GM19193 (cell line): ENCODE results near the gene ADGRF3.

ENCODE experiments used
- POLR2A ChIP-seq: IDR thresholded peaks from 4 replicates; pipeline ENCODE4 v1.6.1; 2011; ENCODE audit not compliant: insufficient read depth, insufficient read length; ENCODE audit errors: extremely low read depth

Gene ADGRF3

DNA sequence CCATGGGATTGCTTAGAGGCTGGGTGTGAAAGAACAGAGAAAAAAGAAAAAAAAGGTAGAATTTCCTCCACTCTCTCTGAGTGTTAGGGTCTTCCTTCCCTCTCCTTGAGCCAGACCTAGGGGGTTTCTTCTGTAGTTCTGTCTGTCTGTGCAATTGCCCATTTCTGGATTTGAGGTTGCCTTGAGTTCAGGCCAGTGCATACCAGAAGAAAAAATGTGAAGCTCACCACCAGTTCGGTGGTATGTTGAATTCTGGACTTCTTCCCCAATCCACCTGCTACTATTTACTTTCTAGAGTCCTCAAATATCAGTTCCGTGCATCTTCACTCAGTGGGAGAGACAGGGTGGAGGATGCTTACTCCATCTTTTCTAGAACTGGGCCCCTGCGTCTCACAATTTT is 16.0 kb downstream of the ADGRF3 start:
- no peak for TF ChIP-seq POLR2A

GRCh38 chr2:26330114-26330549 is 16.5 kb downstream of the ADGRF3 start:
- TF ChIP-seq POLR2A = no peak

- no peak for TF ChIP-seq POLR2A
These were observed 19.0 kb downstream of the ADGRF3 start for GRCh38 chr2:26327291-26328272.

DNA sequence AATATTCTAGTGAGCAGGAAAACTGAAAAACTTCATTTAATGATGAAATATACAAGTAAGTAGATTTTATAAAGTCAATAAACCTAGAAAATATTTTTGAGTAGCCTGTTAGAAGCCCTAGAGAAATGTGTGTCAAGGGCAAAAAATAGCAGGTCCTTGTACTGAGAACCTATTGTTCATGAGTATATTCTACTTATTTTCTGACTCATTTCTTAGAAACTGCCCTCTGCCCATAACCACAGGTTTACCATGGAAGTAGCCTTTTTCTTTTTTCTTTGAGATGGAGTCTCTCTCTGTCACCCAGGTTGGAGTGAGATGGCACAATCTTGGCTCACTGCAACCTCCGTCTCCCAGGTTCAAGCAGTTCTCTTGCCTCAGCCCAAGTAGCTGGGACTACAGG is 20.1 kb downstream of the ADGRF3 start:
- TF ChIP-seq POLR2A = no peak

- TF ChIP-seq POLR2A = no peak
These were observed 20.7 kb downstream of the ADGRF3 start for GRCh38 chr2:26325851-26326250.

- TF ChIP-seq POLR2A = no peak
These were observed 21.7 kb downstream of the ADGRF3 start for GRCh38 chr2:26324903-26325302.

GRCh38 chr2:26318950-26319349 is 27.6 kb downstream of the ADGRF3 start:
- no peak for TF ChIP-seq POLR2A

GRCh38 chr2:26317377-26318105 is 29.0 kb downstream of the ADGRF3 start:
- no peak for TF ChIP-seq POLR2A

- no peak for TF ChIP-seq POLR2A
These were observed 29.7 kb downstream of the ADGRF3 start for GRCh38 chr2:26316845-26317244.

DNA sequence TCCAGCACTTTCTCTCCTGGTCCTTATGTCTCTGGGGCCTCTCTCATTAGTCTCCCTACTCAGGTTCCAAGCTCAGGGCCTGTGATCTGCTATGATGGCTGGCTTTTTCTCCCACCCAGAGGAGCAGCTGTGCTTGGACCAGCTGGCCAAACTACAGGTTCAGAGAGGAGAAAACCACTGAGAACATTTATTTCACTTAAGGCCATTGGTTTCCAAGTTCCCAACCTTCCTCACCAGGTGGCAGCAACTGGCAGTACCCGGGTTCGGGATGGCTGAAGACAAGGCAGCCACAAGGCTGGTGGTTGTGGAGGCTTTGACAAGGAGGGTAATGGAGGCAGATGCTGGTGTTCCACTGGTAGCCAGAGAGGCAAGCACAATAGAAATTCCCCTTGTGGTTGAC is 30.5 kb downstream of the ADGRF3 start:
- no peak for TF ChIP-seq POLR2A

- TF ChIP-seq POLR2A = no peak
These were observed 32.3 kb downstream of the ADGRF3 start for GRCh38 chr2:26314243-26314642.

DNA sequence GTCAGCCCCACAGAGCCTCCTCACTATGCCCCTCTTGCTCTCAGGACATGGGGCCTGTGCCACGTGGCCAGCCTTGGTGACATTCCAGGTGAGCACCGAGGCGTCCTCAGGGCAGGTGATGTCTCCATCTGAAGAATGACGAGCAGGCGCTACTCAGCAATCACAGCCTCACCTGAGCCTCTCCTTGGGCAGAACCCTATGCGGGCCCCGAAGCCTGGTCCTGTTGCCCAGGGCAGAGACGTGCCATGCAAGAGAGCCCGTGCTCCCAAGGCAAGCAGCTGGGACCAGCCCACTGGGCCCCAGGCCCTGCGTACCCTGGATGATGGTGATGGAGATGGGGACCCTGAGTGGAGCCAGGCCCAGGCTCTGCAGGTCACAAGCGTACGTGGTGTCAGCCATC is 33.1 kb downstream of the ADGRF3 start:
- TF ChIP-seq POLR2A = no peak

- no peak for TF ChIP-seq POLR2A
These were observed 34.1 kb downstream of the ADGRF3 start for GRCh38 chr2:26312471-26312870.

DNA sequence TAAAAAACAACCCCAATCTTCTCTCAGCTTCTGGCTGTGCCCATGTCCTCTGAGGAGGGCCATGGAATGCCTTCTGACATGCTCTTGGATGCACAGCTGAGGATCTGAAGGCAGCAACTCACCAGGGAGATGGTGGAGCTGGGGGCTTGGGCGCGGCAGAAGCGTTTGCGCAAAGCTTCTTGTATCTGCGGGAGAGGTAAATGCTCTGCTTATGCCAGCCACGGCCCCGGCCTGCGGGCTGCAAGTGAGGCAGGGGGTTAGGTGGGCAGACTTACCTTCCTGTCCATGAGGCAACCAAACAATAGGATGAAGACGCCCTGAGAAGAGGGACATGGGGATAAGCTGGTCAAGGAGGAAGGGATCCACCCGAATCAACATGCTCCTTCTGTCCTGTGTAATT is 36.7 kb downstream of the ADGRF3 start:
- no peak for TF ChIP-seq POLR2A

DNA sequence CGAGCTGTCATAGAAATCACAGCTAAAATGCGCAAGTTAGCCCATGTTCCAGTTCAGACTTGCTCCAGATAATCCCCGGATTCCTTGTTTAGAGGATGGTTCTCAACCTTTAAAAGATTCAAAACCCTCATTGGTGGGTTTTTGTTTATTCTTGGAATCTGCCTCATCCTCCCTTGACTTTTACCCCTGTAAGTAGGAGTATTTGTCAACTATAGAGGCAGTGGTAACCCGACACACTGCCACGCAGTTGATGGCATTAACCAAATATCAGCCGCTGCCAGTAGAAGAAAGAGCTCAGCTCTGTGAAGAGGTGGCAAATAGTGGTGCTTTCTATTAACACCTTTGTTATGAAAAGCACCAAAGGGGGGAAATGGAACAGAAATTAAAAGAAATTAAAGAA is 41.0 kb downstream of the ADGRF3 start:
- TF ChIP-seq POLR2A = no peak

GRCh38 chr2:26302846-26303245 is 43.7 kb downstream of the ADGRF3 start:
- no peak for TF ChIP-seq POLR2A
